SK-N-SH treated with all-trans-retinoic acid at 6 μM for 48 hours (cell line): ENCODE results near the gene POMGNT2.

ENCODE experiments used
- ATAC-seq: fragments of 200-7000 bp; cut with Tn5 transposase; 3 replicates; pipeline ENCODE4 v1.9.1; 2020; ENCODE audit warnings: mild to moderate bottlenecking, moderate library complexity
- ARNTL ChIP-seq: fragments of 450-650 bp; formaldehyde crosslinking; IDR thresholded peaks from 2 replicates; pipeline ENCODE4 v1.5.0; 2020; ENCODE audit warnings: low read depth, mild to moderate bottlenecking, moderate library complexity, borderline replicate concordance
- BACH2 ChIP-seq: fragments of 250-450 bp; sonication (Bioruptor Pico); IDR thresholded peaks from 2 replicates; pipeline ENCODE4 v1.9.0; 2021; ENCODE audit warnings: mild to moderate bottlenecking, borderline replicate concordance
- CSDC2 ChIP-seq: fragments of 250-450 bp; sonication (Bioruptor Pico); IDR thresholded peaks from 2 replicates; pipeline ENCODE4 v1.5.0; 2020; ENCODE audit warnings: mild to moderate bottlenecking, moderate library complexity
- ESRRG ChIP-seq: fragments of 250-450 bp; sonication (Bioruptor Pico); IDR thresholded peaks from 2 replicates; pipeline ENCODE4 v1.6.1; 2021; ENCODE audit warnings: mild to moderate bottlenecking
- GLIS3 ChIP-seq: fragments of 250-450 bp; sonication (Bioruptor Pico); IDR thresholded peaks from 2 replicates; pipeline ENCODE4 v1.5.0; 2020; ENCODE audit warnings: mild to moderate bottlenecking, moderate library complexity
- ISL1 ChIP-seq: fragments of 250-450 bp; sonication (Bioruptor Pico); IDR thresholded peaks from 2 replicates; pipeline ENCODE4 v2.1.2; 2022; ENCODE audit warnings: mild to moderate bottlenecking, moderate library complexity
- OSR1 ChIP-seq: fragments of 250-450 bp; sonication (Bioruptor Pico); IDR thresholded peaks from 2 replicates; pipeline ENCODE4 v1.8.0; 2022; ENCODE audit warnings: moderate library complexity, mild to moderate bottlenecking, inconsistent platforms
- PPARA ChIP-seq: fragments of 250-450 bp; sonication (Bioruptor Pico); IDR thresholded peaks from 2 replicates; pipeline ENCODE4 v1.5.0; 2020; ENCODE audit warnings: mild to moderate bottlenecking, borderline replicate concordance
- RARB ChIP-seq: fragments of 250-450 bp; sonication (Bioruptor Pico); IDR thresholded peaks from 2 replicates; pipeline ENCODE4 v1.8.0; 2021; ENCODE audit warnings: mild to moderate bottlenecking, moderate library complexity
- SNAI2 ChIP-seq: fragments of 250-450 bp; sonication (Bioruptor Pico); IDR thresholded peaks from 2 replicates; pipeline ENCODE4 v1.5.0; 2020; ENCODE audit warnings: mild to moderate bottlenecking, moderate library complexity
- TCF4 ChIP-seq: fragments of 250-450 bp; sonication (Bioruptor Pico); IDR thresholded peaks from 2 replicates; pipeline ENCODE4 v1.8.0; 2021; ENCODE audit warnings: mild to moderate bottlenecking, moderate library complexity, borderline replicate concordance
- TOX ChIP-seq: fragments of 250-450 bp; sonication (Bioruptor Pico); IDR thresholded peaks from 2 replicates; pipeline ENCODE4 v1.8.0; 2021; ENCODE audit warnings: mild to moderate bottlenecking, moderate library complexity, borderline replicate concordance
- ZC3H10 ChIP-seq: fragments of 250-450 bp; sonication (Bioruptor Pico); IDR thresholded peaks from 2 replicates; pipeline ENCODE4 v1.5.1; 2021; ENCODE audit warnings: mild to moderate bottlenecking, moderate library complexity
- ZFP3 ChIP-seq: fragments of 250-450 bp; sonication (Bioruptor Pico); IDR thresholded peaks from 2 replicates; pipeline ENCODE4 v1.5.0; 2020; ENCODE audit warnings: mild to moderate bottlenecking, moderate library complexity
- ZFP30 ChIP-seq: fragments of 450-650 bp; formaldehyde crosslinking; IDR thresholded peaks from 2 replicates; pipeline ENCODE4 v1.5.0; 2022; ENCODE audit warnings: mild to moderate bottlenecking, moderate library complexity
- ZNF70 ChIP-seq: fragments of 450-650 bp; formaldehyde crosslinking; IDR thresholded peaks from 2 replicates; pipeline ENCODE4 v1.5.0; 2020; ENCODE audit warnings: mild to moderate bottlenecking, moderate library complexity
- ZNF8 ChIP-seq: fragments of 450-650 bp; formaldehyde crosslinking; IDR thresholded peaks from 2 replicates; pipeline ENCODE4 v1.5.0; 2020; ENCODE audit warnings: mild to moderate bottlenecking, moderate library complexity
- TF ChIP-seq, protein P1 (sequence below): fragments of 250-450 bp; sonication (Bioruptor Pico); IDR thresholded peaks from 2 replicates; pipeline ENCODE4 v1.8.0; 2020; ENCODE audit warnings: mild to moderate bottlenecking, moderate library complexity, borderline replicate concordance
- TF ChIP-seq, protein P2 (sequence below): fragments of 250-450 bp; sonication (Bioruptor Pico); IDR thresholded peaks from 2 replicates; pipeline ENCODE4 v1.5.1; 2020; ENCODE audit warnings: low read depth, mild to moderate bottlenecking, moderate library complexity
- TF ChIP-seq, protein P3 (sequence below): fragments of 250-450 bp; sonication (Bioruptor Pico); IDR thresholded peaks from 2 replicates; pipeline ENCODE4 v1.5.0; 2020; ENCODE audit warnings: mild to moderate bottlenecking, moderate library complexity
- TF ChIP-seq, protein P4 (sequence below): fragments of 250-450 bp; sonication (Bioruptor Pico); IDR thresholded peaks from 2 replicates; pipeline ENCODE4 v1.8.0; 2021; ENCODE audit warnings: low read depth, mild to moderate bottlenecking, moderate library complexity, borderline replicate concordance
- TF ChIP-seq, protein P5 (sequence below): fragments of 250-450 bp; sonication (Bioruptor Pico); IDR thresholded peaks from 2 replicates; pipeline ENCODE4 v1.5.1; 2021; ENCODE audit warnings: mild to moderate bottlenecking, moderate library complexity

The POMGNT2 gene

DNA sequence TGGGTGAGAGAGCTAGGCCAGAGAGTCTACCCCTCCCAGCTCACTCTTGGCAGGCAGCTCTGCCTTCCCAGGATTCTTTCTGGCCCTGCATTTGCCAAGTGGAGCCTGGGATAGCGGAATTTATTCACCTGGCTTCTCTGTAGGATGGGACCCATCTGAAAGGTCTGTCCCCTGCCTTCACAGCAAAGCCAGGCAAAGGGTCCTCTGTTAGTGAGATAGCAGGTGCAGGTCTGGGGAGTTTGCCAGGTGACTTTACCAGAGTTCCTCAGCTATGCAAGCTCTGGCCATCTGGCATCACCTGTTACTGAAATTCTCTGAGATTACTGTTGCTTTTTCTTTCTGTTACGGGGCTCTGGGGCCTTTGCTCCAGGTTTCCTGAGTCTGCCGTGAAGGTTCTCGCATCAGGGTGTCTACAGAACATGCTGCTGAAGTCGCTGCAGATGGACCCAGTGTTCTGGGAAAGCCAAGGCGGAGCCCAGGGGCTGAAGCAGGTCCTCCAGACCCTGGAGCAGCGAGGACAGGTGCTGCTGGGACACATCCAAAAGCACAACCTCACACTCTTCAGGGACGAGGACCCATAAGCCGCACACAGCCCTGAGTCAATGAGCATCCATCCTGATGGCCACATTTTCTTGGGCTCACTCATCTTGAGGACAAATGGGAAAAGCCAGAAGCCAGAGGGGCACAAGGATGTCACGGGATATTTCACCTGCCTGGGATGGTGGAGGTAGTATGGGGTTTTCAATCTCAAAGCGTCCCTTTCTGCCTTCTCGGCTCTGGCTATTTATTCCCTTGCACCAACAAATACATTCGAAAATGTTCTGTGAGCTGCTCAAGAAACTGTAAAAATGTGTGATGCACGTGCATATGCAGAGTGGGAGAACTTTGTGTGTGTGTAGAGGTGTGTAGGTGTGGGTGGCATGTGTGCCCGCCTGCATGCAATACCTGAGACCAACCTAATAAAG, 49.8 kb downstream of the POMGNT2 start:
- ATAC-seq: no peak
- TF ChIP-seq SNAI2: no peak
- TF ChIP-seq ZFP30 (CRISPR knock-in tag): no peak
- TF ChIP-seq, protein P1, sequence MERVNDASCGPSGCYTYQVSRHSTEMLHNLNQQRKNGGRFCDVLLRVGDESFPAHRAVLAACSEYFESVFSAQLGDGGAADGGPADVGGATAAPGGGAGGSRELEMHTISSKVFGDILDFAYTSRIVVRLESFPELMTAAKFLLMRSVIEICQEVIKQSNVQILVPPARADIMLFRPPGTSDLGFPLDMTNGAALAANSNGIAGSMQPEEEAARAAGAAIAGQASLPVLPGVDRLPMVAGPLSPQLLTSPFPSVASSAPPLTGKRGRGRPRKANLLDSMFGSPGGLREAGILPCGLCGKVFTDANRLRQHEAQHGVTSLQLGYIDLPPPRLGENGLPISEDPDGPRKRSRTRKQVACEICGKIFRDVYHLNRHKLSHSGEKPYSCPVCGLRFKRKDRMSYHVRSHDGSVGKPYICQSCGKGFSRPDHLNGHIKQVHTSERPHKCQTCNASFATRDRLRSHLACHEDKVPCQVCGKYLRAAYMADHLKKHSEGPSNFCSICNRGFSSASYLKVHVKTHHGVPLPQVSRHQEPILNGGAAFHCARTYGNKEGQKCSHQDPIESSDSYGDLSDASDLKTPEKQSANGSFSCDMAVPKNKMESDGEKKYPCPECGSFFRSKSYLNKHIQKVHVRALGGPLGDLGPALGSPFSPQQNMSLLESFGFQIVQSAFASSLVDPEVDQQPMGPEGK (CRISPR knock-in tag): no peak
- TF ChIP-seq BACH2 (CRISPR knock-in tag): no peak
- no peak for TF ChIP-seq ZFP3
- TF ChIP-seq CSDC2 (CRISPR knock-in tag): no peak
- TF ChIP-seq TOX: no peak
- TF ChIP-seq TCF4 (CRISPR knock-in tag): no peak
- no peak for TF ChIP-seq ZNF8
- no peak for TF ChIP-seq PPARA (CRISPR knock-in tag)
- TF ChIP-seq ISL1 (CRISPR knock-in tag): no peak
- TF ChIP-seq, protein P2, sequence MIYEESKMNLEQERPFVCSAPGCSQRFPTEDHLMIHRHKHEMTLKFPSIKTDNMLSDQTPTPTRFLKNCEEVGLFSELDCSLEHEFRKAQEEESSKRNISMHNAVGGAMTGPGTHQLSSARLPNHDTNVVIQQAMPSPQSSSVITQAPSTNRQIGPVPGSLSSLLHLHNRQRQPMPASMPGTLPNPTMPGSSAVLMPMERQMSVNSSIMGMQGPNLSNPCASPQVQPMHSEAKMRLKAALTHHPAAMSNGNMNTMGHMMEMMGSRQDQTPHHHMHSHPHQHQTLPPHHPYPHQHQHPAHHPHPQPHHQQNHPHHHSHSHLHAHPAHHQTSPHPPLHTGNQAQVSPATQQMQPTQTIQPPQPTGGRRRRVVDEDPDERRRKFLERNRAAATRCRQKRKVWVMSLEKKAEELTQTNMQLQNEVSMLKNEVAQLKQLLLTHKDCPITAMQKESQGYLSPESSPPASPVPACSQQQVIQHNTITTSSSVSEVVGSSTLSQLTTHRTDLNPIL (CRISPR knock-in tag): no peak
- TF ChIP-seq, protein P3, sequence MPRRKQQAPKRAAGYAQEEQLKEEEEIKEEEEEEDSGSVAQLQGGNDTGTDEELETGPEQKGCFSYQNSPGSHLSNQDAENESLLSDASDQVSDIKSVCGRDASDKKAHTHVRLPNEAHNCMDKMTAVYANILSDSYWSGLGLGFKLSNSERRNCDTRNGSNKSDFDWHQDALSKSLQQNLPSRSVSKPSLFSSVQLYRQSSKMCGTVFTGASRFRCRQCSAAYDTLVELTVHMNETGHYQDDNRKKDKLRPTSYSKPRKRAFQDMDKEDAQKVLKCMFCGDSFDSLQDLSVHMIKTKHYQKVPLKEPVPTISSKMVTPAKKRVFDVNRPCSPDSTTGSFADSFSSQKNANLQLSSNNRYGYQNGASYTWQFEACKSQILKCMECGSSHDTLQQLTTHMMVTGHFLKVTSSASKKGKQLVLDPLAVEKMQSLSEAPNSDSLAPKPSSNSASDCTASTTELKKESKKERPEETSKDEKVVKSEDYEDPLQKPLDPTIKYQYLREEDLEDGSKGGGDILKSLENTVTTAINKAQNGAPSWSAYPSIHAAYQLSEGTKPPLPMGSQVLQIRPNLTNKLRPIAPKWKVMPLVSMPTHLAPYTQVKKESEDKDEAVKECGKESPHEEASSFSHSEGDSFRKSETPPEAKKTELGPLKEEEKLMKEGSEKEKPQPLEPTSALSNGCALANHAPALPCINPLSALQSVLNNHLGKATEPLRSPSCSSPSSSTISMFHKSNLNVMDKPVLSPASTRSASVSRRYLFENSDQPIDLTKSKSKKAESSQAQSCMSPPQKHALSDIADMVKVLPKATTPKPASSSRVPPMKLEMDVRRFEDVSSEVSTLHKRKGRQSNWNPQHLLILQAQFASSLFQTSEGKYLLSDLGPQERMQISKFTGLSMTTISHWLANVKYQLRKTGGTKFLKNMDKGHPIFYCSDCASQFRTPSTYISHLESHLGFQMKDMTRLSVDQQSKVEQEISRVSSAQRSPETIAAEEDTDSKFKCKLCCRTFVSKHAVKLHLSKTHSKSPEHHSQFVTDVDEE (CRISPR knock-in tag): no peak
- no peak for TF ChIP-seq GLIS3
- no peak for TF ChIP-seq ESRRG (CRISPR knock-in tag)
- TF ChIP-seq, protein P4, sequence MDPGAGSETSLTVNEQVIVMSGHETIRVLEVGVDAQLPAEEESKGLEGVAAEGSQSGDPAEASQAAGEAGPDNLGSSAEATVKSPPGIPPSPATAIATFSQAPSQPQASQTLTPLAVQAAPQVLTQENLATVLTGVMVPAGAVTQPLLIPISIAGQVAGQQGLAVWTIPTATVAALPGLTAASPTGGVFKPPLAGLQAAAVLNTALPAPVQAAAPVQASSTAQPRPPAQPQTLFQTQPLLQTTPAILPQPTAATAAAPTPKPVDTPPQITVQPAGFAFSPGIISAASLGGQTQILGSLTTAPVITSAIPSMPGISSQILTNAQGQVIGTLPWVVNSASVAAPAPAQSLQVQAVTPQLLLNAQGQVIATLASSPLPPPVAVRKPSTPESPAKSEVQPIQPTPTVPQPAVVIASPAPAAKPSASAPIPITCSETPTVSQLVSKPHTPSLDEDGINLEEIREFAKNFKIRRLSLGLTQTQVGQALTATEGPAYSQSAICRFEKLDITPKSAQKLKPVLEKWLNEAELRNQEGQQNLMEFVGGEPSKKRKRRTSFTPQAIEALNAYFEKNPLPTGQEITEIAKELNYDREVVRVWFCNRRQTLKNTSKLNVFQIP: no peak
- TF ChIP-seq RARB (CRISPR knock-in tag): no peak
- no peak for TF ChIP-seq OSR1 (CRISPR knock-in tag)
- TF ChIP-seq ZNF70 (CRISPR knock-in tag): no peak
- no peak for TF ChIP-seq ZC3H10 (CRISPR knock-in tag)

DNA sequence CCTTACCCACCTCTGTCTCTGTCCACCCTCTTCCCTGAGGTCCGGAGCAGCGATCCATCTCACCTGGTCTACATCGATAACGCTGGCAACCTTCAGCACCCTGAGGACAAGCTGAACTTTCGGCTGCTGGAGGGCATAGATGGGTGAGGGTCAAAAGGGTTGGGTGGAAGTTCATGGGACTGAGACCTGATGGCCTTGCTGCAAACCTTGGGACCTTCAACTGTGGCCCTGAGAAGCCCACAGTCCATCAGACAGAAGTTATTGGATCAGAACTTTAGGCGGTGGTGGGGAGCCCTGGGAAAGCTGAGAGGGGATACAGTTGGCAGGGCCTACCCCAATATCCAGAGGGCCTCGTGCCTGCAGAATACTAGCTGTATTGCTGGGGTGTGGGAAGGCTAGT, 50.5 kb downstream of the POMGNT2 start:
- ATAC-seq: no peak
- TF ChIP-seq RARB (CRISPR knock-in tag) (no peak), PPARA (CRISPR knock-in tag) (no peak), SNAI2 (no peak), TOX (no peak), ZFP3 (no peak), CSDC2 (CRISPR knock-in tag) (no peak), ZFP30 (CRISPR knock-in tag) (no peak), OSR1 (CRISPR knock-in tag) (no peak), ZC3H10 (CRISPR knock-in tag) (no peak), ARNTL (no peak), GLIS3 (no peak), TCF4 (CRISPR knock-in tag) (no peak)
- TF ChIP-seq, protein P4: no peak
- TF ChIP-seq, protein P5, sequence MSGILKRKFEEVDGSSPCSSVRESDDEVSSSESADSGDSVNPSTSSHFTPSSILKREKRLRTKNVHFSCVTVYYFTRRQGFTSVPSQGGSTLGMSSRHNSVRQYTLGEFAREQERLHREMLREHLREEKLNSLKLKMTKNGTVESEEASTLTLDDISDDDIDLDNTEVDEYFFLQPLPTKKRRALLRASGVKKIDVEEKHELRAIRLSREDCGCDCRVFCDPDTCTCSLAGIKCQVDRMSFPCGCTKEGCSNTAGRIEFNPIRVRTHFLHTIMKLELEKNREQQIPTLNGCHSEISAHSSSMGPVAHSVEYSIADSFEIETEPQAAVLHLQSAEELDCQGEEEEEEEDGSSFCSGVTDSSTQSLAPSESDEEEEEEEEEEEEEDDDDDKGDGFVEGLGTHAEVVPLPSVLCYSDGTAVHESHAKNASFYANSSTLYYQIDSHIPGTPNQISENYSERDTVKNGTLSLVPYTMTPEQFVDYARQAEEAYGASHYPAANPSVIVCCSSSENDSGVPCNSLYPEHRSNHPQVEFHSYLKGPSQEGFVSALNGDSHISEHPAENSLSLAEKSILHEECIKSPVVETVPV (CRISPR knock-in tag): no peak
- TF ChIP-seq, protein P2 (CRISPR knock-in tag): no peak
- TF ChIP-seq, protein P1 (CRISPR knock-in tag): no peak
